Stimulated activated CD8-positive, alpha-beta memory T cell treated with anti-CD3 and anti-CD28 coated beads, Interleukin-12 subunit alpha, Interleukin-12 subunit beta, amount 100 ng/mL, for 24 hours (primary cell): Measurements from ENCODE around the gene PTPN22.

ENCODE experiments used
- DNase-seq: peaks from one replicate; pipeline ENCODE4 v3.0.0-alpha.2; 2020; ENCODE audit errors: extremely low read depth

Gene PTPN22

DNA sequence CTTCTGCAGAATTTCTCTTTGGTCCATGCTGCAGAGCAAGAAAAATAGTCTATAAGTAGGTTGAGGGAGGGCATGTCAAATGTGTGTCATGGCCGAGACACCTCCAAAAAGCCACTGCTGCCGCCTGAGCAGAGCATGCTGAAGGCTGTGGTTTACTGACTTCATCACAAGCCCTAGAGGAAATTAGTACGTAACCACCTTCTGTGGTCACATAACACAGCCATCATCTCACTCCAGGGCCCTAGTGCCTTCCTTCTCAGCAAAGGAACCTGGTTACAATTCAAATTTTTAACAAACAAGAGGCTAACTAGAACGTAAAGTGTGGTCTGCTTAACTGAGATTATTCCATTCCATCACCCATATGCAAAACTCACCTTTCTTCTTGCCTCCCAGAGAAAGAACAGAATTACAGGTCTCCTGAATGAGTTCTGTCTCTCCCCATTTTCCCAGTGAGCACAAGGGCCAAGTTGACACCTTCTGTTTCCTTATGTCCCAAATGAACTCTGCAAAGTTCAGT is at the start of gene PTPN22:
Gene PTPN22, minus strand, starts transcription at position 116 of the 517 bp plus-strand sequence.
- DNase-seq: peak; percentile 44

DNA sequence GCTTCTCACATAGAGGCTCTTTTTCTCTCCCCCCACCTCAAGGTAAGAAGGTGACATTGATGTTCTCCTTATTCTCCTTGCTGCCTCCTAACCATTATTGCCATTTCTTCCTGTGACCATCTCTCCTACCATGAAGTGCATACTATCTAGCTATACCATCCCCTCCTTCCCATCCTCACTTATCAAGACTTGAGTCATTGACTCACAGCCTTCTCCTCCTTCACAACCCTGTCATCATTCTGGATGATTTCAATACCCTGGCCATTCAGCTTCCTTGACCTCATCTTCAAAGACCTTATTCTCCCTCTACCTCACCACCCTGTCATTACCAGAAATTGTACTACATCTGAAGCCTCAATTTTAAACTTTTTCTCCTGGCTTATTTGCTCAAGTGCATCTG is 46.7 kb upstream of the PTPN22 start:
- no peak for DNase-seq

DNA sequence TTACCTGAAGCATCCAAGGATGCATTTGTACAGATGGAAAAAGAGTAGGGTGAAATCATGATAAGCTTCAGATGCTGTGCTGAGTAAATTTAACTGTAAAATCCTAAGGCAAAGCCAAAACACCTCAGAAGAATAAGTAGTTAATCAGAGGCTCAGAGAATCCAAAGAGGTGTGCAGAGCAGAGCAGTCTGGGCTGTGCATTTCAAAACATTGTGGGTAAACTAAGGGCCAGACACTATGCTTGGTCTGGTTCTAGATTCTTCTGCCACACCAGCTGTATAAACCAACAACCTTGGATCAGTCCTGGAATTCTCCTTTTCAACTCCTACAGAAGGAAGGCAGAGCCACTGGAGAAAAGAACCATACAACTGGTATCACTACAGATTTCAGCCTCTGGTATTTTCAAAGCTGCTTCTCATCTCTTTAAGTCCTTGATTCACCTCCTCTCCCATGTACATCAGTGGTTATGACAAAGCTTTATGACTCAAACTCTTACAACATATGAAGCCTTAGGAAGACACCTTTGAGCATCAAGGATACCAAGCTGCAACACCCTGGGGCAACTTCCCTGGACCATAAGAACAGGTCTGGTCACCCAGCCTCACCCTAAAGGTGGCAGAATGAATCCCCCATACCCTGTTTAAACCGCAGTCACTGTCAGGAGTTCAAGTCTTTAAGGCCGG is 46.0 kb upstream of the PTPN22 start:
- DNase-seq: no peak

DNA sequence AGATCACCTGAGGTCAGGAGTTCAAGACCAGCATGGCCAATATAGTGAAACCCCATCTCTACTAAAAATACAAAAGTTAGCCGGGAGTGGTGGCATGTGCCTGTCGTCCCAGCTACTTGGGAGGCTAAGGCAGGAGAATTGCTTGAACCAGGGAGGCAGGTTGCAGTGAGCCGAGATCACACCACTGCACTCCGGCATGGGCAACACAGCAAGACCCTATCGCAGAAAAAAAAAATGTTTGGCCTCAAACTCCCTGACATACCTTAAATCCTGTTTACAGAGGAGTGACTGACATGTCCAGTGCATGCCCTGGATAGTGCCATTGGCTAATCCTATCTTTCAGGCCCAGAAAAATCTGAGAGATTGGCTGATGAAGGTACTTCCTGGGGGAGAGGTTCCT is 45.5 kb upstream of the PTPN22 start:
- DNase-seq: no peak

DNA sequence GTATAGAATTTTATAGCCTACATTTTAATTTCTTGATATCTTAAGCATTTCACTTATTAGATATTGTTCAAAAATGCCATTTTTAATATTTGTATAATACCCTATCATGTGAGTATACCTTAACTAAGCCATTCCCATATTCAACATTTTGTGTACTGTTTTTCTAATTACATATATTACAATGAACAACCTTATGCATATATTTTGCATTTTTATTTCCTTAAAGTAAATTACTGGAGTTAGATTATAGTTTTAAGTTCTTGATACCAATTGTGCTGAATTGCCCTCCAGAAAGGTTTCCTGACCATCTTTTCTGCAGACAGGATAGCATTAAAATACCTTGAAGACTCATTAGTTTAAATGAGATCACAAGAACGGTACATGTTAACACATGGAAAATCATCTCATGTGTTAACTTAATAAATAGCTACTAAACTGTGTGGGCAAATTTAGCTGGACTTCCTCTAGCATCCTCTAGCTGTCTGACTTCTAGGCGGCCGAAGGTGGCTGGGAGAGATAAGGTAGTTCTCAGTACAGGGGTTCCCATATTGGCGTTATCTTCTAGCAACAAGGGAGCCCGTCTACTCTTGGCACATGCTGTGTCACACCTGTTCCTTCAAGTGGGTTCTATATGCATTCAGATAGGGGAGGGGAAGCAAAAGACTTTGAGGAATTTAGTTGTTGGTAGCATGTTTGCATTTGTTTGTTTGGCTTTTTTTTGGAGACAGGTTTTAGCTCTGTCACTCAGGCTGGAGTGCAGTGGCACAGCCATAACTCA is 42.6 kb upstream of the PTPN22 start:
- no peak for DNase-seq

DNA sequence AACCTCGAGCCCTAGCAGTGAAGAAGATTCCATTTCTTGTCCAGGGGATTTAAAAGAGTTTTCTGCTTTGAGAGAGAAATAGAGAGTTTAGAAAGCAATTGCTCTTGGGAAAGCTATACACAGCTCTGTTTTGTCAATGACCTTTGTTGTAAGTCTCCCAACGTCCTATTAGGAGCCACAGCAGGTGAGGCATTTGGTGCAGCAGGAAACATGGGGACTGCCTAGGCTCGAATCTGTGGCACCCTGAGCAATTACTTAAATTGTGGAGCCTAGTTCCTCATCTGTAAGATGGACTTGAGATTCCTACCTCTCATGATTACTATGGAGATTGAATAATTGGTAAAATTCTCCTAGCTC is 41.8 kb upstream of the PTPN22 start:
- no peak for DNase-seq

DNA sequence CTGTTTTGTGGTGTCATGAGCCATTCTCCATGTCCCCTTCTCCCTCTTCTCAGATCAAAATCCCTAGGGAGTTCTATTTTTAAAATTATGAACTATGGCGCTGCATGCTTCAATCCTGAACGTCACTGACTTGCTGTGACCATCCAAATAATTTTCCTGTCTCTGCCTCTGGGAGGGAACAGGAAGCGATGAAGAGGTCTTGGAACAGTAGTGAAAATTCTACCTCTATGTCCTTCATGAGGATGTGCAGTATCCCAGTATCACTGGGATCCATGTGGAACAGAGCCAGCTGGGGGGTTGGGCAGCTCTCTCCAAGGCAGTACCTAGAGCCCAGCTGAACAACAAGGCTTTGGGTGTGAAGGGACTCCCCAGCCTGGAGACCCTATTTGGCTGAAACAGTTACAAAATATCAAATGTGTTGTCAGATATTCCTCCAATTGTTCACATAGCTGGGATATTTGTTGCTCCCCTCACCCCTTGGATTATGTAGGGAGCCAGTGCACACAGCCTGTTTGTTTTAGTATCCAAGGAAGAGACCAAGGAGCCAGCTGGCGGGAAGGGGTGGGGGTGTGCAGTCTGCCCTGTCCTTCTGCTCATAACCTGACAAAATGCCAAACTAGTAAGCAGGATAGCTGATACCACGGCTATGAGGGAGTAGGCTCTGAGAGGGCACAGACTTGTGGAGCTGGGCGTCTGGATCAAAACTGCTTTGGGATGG is 41.2 kb upstream of the PTPN22 start:
- no peak for DNase-seq

DNA sequence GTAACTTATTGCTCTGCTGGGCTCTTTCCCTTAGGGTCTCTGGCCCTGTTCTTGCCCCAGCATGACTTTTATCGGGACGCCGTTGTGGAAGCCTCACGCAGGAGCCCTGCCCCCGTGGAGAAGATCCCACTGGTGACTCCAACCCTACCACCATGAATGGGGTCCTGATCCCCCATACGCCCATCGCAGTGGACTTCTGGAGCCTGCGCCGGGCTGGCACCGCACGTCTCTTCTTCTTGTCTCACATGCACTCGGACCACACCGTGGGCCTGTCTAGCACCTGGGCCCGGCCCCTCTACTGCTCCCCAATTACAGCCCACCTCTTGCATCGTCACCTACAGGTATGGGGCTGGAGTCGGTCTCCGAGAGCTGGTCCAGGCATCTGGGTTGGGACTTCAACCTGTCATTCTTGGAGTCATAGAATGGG is 33.9 kb upstream of the PTPN22 start:
- no peak for DNase-seq

DNA sequence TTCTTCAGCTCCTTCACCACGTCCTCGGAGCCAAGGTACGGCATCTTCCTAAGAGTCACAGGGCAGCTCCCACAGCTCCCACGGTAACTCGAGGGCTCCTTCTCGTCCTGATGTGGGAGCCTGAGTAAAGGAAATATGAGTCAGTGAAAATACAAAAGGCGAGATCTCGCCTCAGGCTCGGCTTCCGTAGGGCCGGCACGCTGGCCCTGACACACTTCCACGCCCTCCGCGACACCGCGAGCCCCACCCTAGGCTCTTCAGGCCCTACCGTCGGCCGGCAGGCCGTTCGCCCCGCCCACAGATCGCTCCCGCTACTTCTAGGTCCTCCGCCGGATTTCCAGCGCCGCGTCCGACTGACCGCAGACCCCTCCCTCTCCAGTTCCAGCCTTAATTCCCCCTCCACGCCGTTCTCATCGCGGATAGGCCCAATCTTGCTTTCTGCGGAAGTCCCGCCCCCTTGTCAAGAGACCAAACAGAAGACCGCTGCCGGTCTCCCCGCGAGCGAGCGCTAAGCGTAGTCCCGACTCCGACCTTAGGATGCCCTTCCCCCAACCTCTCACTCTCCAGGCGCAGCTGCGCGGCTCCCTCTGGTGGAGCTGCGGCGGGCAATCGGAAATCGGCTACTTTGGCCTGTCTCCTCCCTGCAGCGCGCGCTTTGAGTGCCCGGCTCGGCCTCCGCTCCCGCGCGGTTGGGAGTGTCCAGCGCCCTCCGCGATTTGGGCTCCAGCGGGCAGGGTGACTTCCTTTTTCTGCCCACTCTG is 33.3 kb upstream of the PTPN22 start, which contains the start of the genes AP4B1 and DCLRE1B:
Gene AP4B1, minus strand, starts transcription at position 126 of the 761 bp plus-strand sequence. Its CDS starts 82 bp downstream, at position 44.
Gene DCLRE1B, plus strand, starts transcription at position 653 of the 761 bp plus-strand sequence. CDS start 261 bp downstream, outside the sequence.
- peak; percentile 96 for DNase-seq

DNA sequence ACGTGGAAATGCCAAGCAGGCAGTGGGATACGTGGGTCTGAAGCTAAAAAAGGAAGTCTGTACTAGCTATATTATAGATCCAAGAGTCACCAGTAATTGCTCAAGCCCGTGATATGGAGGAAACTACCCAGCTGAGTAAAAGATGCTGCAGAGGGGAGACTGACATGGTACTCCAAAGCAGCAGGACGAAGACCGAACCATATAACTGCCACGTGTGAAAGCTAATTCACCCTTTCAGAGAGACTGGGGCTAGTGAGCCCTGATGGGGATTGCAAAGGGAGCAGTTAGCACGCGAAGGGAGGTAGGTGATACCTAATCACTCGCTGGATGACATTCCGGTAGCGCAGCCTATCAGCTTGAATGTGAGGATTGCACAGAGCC is 32.8 kb upstream of the PTPN22 start:
- DNase-seq: no peak

DNA sequence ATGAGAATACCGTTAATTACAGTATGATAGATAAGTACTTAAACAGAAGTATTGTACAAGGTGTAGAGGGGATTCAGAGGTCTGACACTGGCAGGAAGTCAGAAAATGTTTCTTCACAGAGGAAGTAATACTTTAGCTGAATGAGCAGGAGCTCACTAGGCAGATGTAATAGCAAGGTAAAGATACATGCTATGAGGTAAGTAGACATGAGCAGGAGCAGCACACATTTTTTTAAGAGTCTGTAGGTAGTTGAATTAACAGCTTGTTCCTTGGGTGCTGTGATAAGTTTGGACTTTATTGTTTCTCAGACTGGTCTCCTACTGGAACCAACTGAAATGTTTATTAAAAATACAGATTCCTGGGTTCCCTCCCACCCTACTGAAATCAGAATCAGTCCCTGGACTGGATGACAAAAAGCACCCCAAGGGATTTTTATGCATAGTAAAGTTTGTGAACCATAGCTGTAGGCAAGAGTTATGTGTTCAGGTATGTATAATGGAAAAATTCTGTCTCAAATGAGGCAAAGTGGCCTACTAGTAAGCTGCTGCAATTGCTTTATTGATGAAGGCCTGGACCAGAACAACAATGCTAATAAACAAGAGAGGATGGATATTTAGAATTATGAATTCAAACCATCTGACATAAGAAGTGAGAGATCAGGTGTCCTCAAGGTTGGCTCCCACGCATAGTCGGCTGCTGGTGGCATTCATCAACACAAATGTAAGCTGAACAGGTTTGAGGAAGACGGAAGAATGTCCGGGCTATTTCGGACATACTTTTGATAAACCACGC is 32.2 kb upstream of the PTPN22 start:
- no peak for DNase-seq

DNA sequence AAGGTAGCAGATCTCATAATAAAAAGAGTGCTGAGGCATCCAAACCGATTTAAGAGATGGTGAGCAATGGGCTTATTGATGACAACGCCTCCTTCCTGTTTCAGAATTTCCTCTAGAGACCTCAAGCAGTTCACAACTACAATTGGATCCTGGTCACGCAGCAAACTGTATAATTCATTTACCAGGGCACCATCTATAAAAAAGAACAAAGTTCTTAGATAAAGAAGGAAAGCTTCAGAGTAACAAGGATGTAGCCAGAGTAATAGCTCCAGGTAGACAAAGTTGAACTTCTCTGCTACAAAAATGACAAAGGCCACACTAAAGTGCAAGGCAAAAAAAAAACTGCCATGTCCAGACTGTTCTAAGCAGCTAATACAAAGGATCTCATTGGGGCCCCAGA is 29.7 kb upstream of the PTPN22 start:
- DNase-seq: no peak

DNA sequence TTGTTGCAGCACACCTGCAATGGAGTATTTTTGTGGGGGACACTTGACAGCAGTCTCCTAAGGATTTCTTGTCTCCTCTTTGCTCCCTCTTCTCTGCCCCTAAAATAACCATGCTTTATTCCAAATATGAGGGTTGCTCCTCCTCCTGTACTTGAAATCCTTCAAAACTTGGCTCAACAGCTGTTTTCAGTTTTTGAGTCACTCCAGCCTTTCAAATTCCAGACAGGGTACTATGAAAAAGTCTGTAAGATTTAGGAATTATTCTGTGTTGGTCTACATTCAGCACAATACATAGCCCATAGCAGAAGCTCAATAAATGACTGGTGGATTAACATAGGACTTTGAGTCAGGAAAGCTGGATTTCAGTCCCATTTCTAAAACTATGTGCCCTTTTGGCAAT is 27.6 kb upstream of the PTPN22 start:
- DNase-seq: no peak

DNA sequence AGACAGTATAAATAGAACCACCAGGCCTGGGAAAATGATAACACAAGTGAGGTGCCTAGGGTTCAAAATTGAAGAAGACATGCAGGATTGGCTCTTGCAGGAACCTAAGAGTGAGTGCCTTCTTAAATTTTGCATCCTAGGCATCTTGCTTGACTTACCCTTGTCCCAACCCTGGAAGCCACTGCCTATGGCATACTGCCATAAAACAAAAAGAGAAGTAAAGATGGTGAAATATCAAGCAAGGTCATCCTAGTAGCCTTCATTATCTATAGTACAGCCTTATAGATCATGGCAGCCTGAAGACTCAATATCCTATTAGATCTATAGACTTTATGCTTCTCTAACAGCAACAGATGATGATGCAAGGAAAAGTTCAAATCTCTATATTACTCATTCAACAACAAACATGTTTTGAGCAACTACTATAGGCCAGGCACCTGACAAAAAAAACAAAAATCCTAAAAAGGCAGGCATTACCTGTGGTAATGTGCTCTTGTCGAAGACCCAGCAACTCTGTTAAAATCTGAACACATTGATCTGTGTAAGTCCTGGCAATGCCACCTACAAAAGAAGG is 26.8 kb upstream of the PTPN22 start:
- DNase-seq: no peak

DNA sequence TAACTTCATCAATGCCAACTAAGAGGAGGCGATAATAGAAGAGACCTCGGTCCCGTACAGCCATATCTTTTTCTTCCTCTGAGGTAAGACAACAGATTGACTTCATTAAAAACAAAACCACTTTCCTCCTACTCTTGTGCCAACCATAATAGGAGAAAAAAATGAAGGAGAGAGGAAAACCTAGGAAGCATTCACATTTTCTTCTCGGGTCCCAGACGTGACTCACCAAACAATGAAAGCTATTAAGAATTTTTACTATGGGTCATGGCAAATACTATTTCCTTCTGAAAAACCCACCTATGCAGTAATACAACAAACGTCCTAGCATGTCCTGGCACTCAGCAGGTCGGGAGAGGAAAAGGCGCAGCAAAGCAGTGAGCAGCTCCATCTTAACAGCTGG is 24.4 kb upstream of the PTPN22 start:
- no peak for DNase-seq

DNA sequence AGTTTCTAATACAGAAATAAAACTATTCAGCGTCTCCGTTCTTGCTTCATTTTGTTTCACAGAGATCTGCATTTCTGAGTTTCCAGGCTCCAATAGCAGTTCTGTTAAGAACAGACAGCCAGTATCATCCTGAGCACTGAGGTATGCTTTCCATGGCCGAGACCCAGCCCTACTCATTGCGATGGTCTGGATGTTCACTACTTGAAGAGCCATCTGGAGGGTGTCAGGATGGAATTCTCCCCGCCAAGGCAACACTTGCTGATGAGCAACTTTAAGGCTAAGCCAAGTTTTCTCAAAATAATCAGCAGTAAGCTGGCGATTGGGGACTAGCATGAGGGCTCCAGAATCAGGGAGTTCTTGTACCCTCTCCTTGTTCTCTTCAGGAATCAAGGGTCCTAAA is 23.6 kb upstream of the PTPN22 start:
- DNase-seq: no peak

DNA sequence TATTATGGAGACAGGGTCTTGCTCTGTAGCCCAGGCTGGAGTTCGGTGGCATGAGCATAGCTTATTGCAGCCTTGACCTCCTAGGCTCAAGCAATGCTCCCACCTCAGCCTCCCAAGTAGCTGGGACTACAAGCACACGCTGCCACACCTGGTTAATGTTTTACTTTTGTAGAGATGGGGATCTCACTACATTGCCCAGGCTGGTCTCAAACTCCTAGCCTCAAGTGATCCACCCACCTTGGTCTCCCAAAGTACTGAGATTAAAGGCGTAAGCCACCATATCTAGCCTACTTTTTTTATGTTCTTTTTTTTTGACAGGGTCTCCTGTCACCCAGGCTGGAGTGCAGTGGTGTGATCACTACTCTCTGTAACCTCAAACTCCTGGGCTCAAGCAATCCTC is 21.8 kb upstream of the PTPN22 start:
- DNase-seq: no peak

DNA sequence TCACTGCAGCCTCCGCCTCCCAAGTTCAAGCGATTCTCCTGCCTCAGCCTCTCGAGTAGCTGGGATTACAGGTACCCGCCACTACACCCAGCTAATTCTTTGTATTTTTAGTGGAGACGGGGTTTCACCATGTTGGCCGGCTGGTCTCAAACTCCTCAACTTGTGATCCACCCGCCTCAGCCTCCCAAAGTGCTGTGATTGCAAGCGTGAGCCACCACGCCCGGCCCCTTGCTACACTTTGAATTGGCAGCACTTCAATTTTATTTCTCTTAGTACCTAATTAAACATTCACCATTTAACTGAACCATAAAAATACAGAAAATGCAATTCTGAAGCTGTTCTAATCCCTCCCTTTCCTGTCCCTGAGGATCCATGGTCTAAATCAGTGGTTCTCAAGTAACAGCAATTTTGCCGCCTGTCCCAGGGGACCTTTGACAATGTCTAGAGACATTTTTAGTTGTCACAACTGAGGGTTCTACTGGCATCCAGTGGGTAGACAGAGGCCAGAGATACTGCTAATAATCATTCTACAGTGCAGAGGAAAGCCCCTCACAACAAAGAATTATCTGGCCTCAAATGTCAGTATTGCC is 20.2 kb upstream of the PTPN22 start:
- no peak for DNase-seq

DNA sequence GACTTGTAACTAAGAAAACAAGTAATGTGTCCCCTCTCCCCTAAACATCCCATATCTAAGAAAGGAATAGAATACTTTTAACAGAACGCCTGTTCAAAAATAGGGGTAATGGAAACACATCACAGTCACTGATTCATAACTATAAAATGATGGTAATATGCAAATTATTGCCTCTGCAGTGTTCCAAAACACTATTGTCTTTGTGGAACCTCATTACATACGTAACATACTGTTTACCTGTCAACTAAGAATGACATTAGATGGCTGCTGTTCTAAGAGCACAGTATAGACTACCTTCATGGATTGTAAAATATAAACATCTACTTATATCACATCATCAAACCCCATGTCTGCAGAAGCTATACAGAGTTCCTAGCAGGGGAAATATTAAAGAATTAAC is 19.3 kb upstream of the PTPN22 start:
- no peak for DNase-seq
